Ovary (tissue), 3 donors: ENCODE results near the gene CYP4F12.
"Not testable (repeated sequence)": the region's sequence is repeated elsewhere in the genome, so short reads cannot be mapped to it uniquely, and the experiment has no call there.

Experiments
- EP300 ChIP-seq: sonication (generic); formaldehyde crosslinking; IDR thresholded peaks from one replicate; pipeline ENCODE4 v1.6.1; 2017; ENCODE audit warnings: antibody characterized with exemption
- POLR2A ChIP-seq: fragments of 450-650 bp; IDR thresholded peaks from one replicate; pipeline ENCODE4 v1.6.1; 2017; ENCODE audit warnings: antibody characterized with exemption, mild to moderate bottlenecking, moderate library complexity
- TF ChIP-seq, protein P1 (sequence below), 3 donors: fragments of 450-650 bp in 2 of 3; fragments of 200-600 bp in 1 of 3; IDR thresholded peaks; one replicate each; pipeline versions ENCODE4 v1.5.1 to v1.8.0; 2016 to 2022; ENCODE audit warnings: antibody characterized with exemption in 3 of 3, mild to moderate bottlenecking in 1 of 3
- donor health status: DM: no; HTN: no; CAD: no.

- TF ChIP-seq EP300, POLR2A: not testable (repeated sequence)
- TF ChIP-seq, protein P1, sequence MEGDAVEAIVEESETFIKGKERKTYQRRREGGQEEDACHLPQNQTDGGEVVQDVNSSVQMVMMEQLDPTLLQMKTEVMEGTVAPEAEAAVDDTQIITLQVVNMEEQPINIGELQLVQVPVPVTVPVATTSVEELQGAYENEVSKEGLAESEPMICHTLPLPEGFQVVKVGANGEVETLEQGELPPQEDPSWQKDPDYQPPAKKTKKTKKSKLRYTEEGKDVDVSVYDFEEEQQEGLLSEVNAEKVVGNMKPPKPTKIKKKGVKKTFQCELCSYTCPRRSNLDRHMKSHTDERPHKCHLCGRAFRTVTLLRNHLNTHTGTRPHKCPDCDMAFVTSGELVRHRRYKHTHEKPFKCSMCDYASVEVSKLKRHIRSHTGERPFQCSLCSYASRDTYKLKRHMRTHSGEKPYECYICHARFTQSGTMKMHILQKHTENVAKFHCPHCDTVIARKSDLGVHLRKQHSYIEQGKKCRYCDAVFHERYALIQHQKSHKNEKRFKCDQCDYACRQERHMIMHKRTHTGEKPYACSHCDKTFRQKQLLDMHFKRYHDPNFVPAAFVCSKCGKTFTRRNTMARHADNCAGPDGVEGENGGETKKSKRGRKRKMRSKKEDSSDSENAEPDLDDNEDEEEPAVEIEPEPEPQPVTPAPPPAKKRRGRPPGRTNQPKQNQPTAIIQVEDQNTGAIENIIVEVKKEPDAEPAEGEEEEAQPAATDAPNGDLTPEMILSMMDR (IDR thresholded peaks at IDR 0.05) = not testable (repeated sequence)
Measured at GRCh38 chr19:15679865-15680264, 7.0 kb downstream of the CYP4F12 start.
